NCI-H146 treated with DMSO at 0.1 percent for 48 hours (cell line): ENCODE results near the gene KLHDC10.
"Not testable (repeated sequence)": the region's sequence is repeated elsewhere in the genome, so short reads cannot be mapped to it uniquely, and the experiment has no call there.

Experiments
- DNase-seq: peaks from one replicate; lab custom pipeline; 2025; ENCODE audit not compliant: unreplicated experiment; lab: John Stamatoyannopoulos, UW

The KLHDC10 gene

DNA sequence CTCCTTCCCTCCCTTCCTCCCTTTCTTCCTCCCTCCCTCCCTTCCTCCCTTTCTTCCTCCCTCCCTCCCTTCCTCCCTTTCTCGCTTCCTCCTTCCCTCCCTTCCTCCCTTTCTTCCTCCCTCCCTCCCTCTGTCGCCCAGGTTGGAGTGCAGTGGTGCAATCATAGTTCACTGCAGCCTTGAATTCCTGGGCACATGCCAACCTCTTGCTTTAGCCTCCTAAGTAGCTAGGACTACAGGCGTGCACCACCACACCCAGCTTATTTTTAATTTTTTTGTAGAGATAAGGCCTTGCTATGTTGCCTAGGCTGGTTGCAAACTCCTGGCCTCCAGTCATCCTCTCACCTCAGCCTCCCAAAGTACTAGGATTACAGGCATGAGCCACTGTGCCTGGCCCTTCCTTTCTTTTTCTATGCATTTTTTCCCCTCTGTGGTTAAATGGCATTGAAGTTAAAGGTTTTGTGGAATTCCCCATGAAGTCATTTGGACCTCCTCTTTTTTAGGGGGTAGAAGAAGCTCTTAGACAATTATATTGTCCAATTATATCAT lies 9.6 kb downstream of the KLHDC10 start:
- DNase-seq, result no peak

DNA sequence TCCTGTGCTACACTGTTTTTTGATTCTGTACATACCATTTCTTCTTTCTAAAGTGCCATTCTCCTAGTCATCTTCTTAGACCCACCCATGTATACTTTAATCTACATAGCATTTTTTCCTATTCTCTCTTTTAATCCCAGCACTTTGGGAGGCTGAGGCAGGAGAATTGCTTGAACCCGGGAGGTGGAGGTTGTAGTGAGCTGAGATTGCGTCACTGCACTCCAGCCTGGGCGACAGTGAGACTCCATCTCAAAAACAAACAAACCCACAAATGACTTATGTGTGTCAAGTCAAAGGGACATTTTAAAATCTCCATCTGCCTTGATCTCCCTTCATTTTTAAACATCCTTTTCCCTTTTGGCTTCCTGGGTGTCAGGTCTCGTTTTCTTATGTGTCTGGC lies 13.2 kb downstream of the KLHDC10 start:
- DNase-seq, result not testable (repeated sequence)

DNA sequence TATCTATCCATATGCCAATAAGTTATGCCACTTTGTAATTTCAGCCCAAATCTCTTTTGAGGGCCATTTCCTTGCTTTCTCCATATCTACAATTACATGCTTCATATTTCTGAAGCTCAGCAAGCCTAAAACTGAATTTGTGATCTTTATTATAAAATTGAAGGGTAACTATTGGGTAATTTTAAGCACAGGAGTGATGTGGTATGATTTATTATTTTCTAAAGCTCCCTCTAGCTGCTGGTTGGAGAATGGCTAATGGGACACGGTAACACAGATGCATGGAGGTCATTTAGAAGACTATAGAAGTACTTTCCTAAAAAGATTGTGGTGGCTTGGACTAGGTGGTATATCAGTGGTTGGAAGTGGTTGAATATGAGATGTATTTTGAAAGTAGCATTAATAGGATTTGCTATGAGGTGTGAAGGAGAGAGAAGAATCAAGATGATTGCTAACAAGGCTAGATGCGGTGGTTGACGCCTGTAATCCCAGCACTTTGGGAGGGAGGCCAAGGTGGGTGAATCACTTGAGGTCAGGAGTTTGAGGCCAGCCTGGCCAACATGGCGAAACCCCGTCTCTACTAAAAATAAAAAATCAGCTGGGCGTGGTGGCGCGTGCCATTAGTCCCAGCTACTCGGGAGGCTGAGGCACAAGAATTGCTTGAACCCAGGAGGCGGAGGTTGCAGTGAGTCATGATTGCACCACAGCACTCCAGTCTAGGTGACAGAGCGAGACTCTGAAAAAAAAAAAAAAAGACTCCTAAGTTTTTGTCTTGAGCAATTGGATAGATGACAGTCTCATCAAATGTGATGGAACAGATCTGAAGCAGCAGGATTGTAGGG lies 13.9 kb downstream of the KLHDC10 start:
- no peak for DNase-seq

DNA sequence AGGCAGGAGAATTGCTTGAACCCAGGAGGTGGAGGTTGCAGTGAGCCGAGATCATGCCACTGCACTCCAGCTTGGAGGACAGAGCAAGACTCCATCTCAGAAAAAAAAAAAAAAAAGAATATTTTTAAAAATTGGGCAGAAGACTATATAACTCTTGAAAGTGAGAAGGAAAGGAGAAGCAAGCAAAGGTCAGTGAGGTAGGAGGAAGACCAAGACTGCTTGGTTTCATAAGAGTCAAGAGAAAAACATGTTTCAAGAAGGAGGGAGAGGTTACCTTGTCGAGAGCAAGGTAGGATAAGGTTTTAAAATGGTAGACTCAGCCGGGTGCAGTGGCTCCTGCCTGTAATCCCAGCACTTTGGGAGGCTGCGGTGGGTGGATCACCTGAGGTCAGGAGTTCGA lies 14.9 kb downstream of the KLHDC10 start:
- DNase-seq, result not testable (repeated sequence)

DNA sequence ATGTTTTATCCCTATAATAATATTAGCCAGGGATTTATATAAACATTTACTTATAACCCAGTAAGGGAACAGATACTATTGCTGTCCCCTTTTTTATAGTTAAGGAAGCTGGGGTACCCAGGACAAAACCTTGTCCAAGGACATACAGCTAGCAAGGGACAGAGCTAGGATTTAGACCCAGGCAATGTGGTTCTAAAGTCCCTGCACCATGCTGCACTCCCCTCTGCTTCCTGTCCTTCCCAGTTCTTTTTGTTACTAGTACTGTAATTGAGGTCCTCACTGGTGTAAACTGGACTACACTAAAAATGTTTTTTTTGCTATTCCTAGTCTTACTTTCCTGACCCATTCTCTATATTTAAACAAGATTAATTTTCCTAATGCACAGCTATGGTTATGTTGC lies 16.6 kb downstream of the KLHDC10 start:
- DNase-seq, result no peak

DNA sequence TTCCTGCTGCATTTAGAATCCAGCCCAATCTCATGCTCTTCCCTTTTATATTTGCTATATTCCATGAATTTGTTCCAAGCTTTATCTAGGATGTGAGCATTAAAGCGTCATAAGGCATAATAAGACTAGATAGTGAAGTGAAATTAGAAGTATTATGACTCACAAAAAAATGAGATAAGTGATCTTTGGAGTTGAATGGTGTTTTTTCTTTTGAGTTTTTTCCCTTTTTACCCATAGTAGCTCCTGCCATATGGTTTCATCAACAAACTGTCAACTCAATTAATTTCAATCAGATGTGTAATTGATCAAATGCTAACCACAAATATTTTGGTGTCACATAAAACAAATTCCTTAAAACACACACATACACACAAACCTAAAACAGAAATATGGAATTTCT lies 17.0 kb downstream of the KLHDC10 start:
- no peak for DNase-seq

DNA sequence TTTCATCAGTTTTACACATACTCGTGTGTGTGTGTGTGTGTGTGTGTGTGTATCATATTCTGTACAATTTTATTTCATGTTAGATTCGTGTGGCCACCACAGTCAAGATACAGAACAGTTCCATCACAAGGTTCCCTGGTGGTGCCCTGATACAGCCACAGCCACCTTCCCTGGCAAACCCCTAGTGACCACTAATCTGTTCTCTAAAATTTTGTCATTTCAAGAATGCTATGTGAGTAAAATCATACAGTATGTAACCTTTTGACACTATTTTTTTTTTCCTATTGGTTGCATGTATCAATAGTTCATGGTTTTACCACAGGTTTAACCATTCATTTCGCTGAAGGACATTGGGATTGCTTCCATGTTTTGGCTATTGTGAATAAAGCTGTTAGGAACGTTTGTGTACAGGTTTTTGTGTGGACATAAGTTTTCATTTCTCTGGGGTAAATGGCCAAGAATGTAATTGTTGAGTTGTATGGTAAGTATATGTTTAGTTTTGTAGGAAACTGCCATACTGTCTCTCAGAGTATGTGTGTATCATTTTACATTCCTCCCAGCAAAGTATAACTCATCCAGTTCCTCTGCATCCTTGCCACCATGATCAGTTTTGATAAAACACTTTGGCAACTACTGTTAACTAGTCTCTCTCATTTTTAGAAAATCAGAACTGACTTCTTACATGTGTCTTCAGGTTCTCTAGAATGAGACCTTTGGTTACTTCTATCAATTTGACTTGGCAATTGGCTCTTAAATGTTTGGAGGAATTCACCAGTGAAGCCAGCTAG lies 20.6 kb downstream of the KLHDC10 start:
- DNase-seq, result no peak

DNA sequence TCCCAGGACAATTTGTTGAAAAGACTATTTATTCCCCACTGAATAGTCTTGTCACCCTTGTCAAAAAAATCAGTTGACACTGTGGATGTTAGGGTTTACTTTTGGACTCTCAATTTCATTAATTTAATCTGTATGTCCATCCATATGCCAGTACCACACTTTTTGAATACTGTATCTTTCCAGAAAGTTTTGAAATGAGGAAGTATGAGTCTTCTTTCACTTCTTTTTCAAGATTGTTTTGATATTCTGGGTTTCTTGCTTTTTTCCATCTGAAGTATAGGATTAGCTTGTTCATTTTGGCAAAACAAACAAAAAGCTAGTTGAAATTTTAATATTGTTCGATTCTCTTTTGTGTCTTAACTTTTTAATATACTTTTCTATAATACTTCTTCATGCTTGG lies 21.7 kb downstream of the KLHDC10 start:
- no peak for DNase-seq

DNA sequence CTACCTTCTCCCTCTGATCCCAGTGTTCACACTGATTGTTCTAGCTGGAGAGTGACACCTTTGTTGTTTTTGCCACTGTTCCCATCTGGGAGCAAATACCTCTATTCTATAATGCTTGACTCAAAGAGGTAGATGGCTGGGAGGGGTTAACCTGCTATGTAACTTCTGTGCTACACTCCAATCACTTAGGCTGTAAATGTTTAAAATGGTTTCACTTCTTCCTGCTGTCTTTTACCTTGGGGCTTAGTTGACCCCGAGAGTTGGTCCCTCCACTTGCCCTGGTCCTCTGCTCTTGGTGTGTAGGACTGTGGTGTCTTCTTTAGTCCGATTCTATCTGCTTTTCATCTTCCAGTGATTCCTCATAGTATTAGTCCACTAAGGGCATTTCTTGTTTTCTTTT lies 22.3 kb downstream of the KLHDC10 start:
- no peak for DNase-seq

DNA sequence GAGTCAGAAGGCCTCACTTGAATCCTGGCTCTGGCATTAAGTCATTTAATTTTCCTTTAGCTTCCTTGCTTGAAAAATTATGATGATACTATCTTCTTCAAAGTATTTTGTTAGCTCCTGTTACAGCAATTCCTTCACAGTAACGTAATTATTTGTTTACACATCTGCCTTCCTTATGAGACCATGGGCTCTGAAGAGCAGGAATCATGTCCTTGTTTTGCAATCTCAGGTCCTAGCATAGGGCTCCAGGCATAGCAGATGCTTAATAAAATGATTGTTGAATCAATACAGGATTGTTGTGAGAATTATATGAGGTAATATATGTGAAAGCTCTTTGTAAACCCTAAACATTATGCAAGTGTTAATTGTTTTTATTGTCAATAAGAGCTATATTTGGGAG lies 25.5 kb downstream of the KLHDC10 start:
- no peak for DNase-seq

DNA sequence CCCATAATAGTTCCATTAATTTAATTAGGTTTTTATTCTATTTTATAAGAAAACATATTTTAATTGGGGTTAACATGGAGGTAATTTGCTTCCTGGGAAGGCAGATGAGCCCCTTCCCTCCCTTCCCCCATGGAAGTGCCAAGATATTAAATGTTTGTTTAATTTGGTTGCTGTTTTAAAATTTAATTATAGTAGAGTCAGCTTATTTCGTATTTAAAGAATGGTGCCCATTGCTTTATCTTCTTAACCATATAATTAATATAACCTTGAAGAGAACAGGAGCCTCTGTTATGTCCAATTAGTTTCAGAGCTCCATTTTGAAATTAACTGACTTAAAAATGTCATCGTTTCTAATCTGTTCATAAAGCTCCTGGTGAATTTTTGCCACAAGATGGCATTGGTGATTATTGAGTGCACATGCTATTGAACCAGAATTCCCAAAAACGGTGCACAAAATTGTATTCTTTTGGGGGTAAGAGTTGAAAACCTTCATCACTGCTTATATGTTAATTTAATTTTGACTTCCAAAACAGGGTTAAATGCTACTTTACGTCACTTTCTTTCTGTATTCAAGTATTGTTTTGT lies 26.0 kb downstream of the KLHDC10 start:
- no peak for DNase-seq

DNA sequence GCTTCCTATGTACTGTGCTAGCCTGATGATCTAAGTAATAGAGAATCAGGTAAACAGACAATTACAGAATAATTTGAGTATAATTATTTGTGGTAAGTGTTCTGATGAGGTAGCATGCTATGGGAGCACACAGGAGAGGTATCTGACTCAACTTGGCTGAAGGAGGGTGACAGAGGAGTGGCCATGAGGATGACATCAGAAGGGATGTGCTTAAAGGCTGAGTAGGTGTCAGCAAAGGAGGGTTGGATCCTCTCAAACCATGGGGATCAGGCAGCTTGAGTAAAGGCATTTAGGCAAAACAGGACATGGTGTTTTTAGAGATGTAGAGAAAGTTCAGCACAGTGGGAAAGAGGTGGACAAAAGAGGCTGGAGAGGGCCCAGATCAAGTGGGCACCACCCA lies 29.0 kb downstream of the KLHDC10 start:
- no peak for DNase-seq

DNA sequence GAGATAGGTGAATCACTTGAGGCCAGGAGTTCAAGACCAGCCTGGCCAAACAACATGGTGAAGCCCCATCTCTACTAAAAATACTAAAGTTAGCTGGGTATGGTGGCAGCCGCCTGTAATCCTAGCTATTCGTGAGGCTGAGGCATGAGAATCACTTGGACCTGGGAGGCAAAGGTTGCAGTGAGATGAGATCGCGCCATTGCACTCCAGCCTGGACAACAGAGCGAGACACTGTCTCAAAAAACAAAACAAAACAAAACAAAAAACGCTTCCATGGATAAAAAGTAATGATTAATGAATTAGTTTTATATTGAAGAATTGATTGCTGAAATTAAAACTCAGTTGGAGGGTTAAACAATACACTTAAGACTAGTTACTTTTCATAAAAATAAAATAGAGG lies 32.3 kb downstream of the KLHDC10 start:
- DNase-seq, result no peak

DNA sequence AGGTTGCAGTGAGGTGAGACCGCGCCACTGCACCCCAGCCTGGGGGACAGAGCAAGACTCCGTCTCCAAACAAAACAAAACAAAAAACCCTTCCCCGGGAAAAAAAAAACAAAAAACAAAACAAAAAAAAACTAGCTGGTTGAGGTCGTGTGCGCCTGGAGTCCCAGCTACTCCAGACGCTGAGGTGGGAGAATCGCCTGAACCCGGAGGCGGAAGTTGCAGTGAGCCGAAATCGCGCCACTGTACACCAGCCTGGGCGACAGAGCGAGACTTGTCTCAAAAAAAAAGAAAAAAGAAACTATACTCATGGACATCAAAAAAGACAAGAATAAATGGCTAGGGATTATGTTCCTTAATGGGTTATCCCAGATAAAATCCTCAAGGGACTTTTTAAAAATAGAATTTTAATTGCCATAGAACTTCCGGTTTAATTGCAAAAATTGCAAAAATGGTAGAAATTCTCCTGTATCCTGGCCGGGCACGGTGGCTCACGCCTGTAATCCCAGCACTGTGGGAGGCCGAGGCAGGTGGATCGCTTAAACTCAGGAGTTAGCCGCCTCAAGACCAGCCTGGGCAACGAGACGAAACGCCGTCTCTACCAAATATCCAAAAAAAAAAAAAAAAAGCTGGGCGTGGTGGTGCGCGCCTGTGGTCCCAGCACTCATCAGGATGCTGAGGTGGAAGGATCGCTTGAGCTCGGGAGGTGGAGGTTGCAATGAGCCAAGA lies 37.8 kb downstream of the KLHDC10 start:
- DNase-seq, result no peak

DNA sequence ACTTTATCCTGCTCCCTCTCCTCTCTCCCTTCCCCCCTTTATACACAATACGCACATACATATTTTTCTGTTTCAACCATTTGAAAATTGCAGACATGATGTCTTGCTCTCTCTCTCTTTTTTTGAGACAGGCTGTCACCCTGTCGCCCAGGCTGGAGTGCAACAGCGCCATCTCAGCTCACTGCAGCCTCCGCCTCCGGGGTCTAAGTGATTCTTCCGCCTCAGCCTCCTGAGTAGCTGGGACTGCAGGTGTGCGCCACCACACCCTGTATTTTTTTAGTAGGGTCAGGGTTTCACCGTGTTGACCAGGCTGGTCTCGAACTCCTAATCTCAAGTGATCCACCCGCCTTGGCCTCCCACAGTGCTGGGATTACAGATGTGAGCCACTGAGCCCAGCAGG lies 38.5 kb downstream of the KLHDC10 start:
- DNase-seq, result no peak

DNA sequence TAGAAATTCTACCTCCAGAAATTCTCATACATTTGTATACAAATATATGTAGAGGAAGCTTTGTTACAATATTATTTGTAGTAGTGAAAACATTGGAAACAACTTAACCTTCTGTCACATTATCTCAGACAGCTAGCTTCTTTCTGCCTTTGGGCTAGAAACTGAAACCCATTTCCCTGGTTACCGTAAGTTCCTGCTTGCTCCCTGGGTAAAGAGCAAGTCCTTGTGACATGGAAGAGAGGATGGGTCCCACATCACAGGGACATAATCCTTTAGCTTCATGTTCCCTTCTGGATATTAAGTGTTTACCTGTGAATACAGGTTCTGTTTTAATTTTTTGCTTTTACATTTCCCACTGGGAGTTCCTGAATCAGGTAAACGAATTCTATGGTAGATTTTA lies 41.8 kb downstream of the KLHDC10 start:
- DNase-seq, result no peak

DNA sequence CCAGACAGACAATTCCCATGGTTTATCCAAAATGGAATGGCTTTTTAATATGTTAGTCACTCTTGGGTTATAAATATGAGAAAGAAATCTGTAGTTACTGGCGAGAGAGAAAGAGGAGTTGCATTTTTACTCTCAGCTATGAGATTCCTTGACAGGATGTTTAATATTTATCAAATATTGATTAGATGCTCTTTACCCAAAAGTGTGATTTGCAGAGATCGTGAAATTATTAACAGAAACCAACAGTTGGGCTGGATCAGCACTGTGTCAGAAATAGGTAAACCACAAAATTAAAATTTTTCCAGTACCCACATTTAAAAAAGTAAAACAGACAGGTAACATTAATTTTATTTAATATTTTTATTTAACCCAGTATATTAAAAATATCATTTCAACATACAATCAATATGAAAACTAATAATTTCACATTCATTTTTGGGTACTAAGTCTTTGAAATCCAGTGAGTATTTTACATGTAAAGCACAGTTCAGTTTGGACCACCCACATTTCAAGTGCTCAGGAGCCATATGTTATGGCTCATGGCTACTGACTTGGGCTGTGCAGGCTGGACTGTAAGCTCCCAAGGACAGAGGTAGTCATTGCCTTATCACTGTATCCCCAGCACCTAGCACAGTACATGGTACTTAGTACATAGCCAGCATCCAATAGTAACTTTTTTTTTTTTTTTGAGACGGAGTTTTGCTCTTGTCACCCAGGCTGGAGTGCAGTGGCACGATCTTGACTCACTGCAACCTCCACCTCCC lies 42.5 kb downstream of the KLHDC10 start:
- DNase-seq, result no peak

DNA sequence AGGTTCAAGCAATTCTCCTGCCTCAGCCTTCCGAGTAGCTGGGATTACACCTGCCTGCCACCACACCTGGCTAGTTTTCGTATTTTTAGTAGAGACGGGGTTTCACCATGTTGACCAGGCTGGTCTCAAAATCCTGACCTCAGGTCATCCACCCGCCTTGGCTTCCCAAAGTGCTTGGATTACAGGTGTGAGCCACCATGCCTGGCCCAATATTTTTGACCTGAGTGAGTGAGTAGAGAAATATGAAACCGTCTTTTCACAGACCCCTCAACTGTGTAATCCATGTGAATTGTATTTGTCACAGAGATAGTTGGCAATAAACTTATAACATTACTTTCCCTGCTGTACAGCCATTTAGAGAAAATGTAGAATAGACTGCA lies 43.1 kb downstream of the KLHDC10 start:
- DNase-seq, result not testable (repeated sequence)

DNA sequence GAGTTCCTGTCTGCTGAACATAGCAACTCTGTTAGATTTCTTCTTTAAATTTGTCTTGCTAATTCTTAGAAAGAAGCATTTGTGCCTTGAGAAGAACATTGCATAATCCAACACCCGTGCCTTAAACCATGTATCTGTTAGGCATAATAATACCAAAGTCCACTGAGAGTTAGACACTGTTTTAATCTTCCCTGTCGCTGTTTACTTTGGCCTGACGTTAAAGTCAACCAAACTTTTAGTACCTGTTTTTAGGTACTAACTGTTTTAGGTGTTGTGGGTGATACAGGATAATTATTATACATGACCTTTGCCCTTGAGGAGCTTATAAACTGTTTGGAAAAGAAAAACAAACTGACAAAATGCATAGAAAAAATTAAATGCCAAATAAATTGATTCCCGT lies 43.6 kb downstream of the KLHDC10 start:
- DNase-seq, result no peak

DNA sequence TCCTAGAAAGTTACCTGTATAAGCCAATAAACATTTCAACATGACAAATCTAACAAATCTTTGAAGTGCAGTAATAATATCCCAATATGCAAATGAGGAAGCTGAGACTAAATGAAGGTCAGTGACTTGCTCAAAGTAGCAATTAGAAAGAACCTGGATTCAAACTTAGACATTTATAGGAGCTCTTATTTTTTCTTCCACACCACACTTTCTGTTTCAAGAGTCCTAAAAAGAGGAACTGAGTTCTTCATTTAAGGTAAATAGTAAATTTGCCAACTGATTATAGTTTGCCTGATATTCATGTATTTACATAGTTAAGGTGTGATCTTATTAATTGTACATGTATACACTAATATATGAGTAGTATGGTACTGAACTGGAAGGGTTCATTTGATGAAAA lies 44.0 kb downstream of the KLHDC10 start:
- no peak for DNase-seq
